Upper lobe of right lung (tissue), 1 donor: ENCODE data around the gene CFAP43. TPM values are rescaled to one million over a fixed set of nuclear protein-coding genes. Genes with fewer than 3 reads are reported as not detected.
"Not testable (repeated sequence)": the region's sequence is repeated elsewhere in the genome, so short reads cannot be mapped to it uniquely, and the experiment has no call there.

Experiments
- ATAC-seq: fragments of 200-7000 bp; cut with Tn5 transposase; one replicate; pipeline ENCODE4 v1.9.1; 2020; ENCODE audit warnings: mild to moderate bottlenecking, moderate library complexity
- DNase-seq: peaks from one replicate; pipeline ENCODE4 v3.0.0-alpha.2; 2020
- H3K27ac ChIP-seq: fragments of 200-600 bp; one replicate; pipeline ENCODE4 v1.8.0; 2022
- H3K27me3 ChIP-seq: fragments of 200-600 bp; one replicate; pipeline ENCODE4 v1.8.0; 2022; ENCODE audit warnings: mild to moderate bottlenecking
- H3K36me3 ChIP-seq: fragments of 200-600 bp; one replicate; pipeline ENCODE4 v1.8.0; 2022
- H3K4me1 ChIP-seq: fragments of 200-600 bp; one replicate; pipeline ENCODE4 v1.8.0; 2022
- H3K4me3 ChIP-seq: fragments of 200-600 bp; one replicate; pipeline ENCODE4 v1.8.0; 2022; ENCODE audit warnings: mild to moderate bottlenecking
- H3K9me3 ChIP-seq: fragments of 200-600 bp; one replicate; pipeline ENCODE4 v1.8.0; 2022
- CTCF ChIP-seq: fragments of 200-600 bp; IDR thresholded peaks from one replicate; pipeline ENCODE4 v1.8.0; 2022; ENCODE audit warnings: antibody characterized with exemption
- intact Hi-C: fragments of 100-400 bp; cut with DNase I; formaldehyde crosslinking; loops from one replicate; pipeline ENCODE4 v1.11.0; 2022
- total RNA-seq: library from RNA; stranded (reverse); fragmentation: NEBNext Ultra II Directional; extraction: Animal tissue kit (Norgen Biotek cat#: 25700); gene quantifications from one replicate; pipeline ENCODE4 v1.2.1, GENCODE V29; 2021
- donor health status: DM: no; HTN: yes; CAD: no; lungs with severe emphysema.

The CFAP43 gene
- total RNA-seq, 1 donor from 2014 or later, result 0.75 TPM

GRCh38 chr10:104243512-104243911, 11.3 kb upstream of the CFAP43 start:
- intact Hi-C loops, result no loop called here
- DNase-seq (no peak), ATAC-seq (no peak)

GRCh38 chr10:104243009-104243408, 10.8 kb upstream of the CFAP43 start:
- H3K4me3 ChIP-seq, ATAC-seq, DNase-seq, H3K4me1 ChIP-seq, H3K27me3 ChIP-seq, intact Hi-C loops, H3K36me3 ChIP-seq, H3K27ac ChIP-seq, H3K9me3 ChIP-seq: not testable (repeated sequence)

More at GRCh38 chr10:104243512-104243911, 11.3 kb upstream of the CFAP43 start:
- H3K36me3 ChIP-seq, result no peaks in the 10 kb centered on the region
- no peak overlapping the region for H3K4me3 ChIP-seq
- TF ChIP-seq CTCF, result no peak
- H3K9me3 ChIP-seq, result no peaks in the 10 kb centered on the region
- H3K4me1 ChIP-seq, result no peaks in the 10 kb centered on the region
- H3K27ac ChIP-seq, result no peak overlapping the region
- H3K27me3 ChIP-seq, result no peaks in the 10 kb centered on the region

GRCh38 chr10:104242545-104242944, 10.4 kb upstream of the CFAP43 start:
- ATAC-seq, result no peak
- Histone ChIP-seq H3K4me3 (no peak overlapping the region), H3K27ac (no peak overlapping the region), H3K36me3 (no peaks in the 10 kb centered on the region), H3K4me1 (no peaks in the 10 kb centered on the region), H3K27me3 (no peaks in the 10 kb centered on the region), H3K9me3 (no peaks in the 10 kb centered on the region)
- no peak for DNase-seq
- intact Hi-C loops, result no loop called here
- no peak for TF ChIP-seq CTCF

- TF ChIP-seq CTCF, result no peak
- no peak for ATAC-seq
- Histone ChIP-seq H3K27me3 (no peaks in the 10 kb centered on the region), H3K36me3 (no peaks in the 10 kb centered on the region), H3K4me1 (no peaks in the 10 kb centered on the region), H3K9me3 (no peaks in the 10 kb centered on the region), H3K27ac (no peak overlapping the region), H3K4me3 (no peak overlapping the region)
- no peak for DNase-seq
- intact Hi-C loops, result no loop called here
Measured at GRCh38 chr10:104240078-104240477, 7.9 kb upstream of the CFAP43 start.

- no peak overlapping the region for H3K4me3 ChIP-seq
- H3K4me1 ChIP-seq, result peaks cover 4% of the 10 kb centered on the region
- no peaks in the 10 kb centered on the region for H3K9me3 ChIP-seq
- ATAC-seq, result no peak
- no peak overlapping the region for H3K27ac ChIP-seq
- no peak for DNase-seq
- H3K36me3 ChIP-seq, result no peaks in the 10 kb centered on the region
- intact Hi-C loops, result no loop called here
- TF ChIP-seq CTCF, result no peak
- H3K27me3 ChIP-seq, result no peaks in the 10 kb centered on the region
Measured at GRCh38 chr10:104235801-104236200, 3.6 kb upstream of the CFAP43 start.

- Histone ChIP-seq H3K27ac (no peak overlapping the region), H3K4me1 (peaks cover 4% of the 10 kb centered on the region), H3K36me3 (no peaks in the 10 kb centered on the region), H3K27me3 (no peaks in the 10 kb centered on the region), H3K4me3 (no peak overlapping the region), H3K9me3 (no peaks in the 10 kb centered on the region)
- intact Hi-C loops, result no loop called here
- DNase-seq (no peak), ATAC-seq (no peak)
- TF ChIP-seq CTCF, result no peak
Measured at GRCh38 chr10:104234934-104235333, 2.8 kb upstream of the CFAP43 start.
